NK-92 (cell line): ENCODE results near the gene ZNF800.
A peak's percentile ranks its signal among the peaks of the same experiment; 100 is the strongest.
"Not testable (repeated sequence)": the region's sequence is repeated elsewhere in the genome, so short reads cannot be mapped to it uniquely, and the experiment has no call there.

Experiments used
- DNase-seq: peaks from one replicate; lab custom pipeline; 2025; ENCODE audit not compliant: unreplicated experiment; lab: John Stamatoyannopoulos, UW

ZNF800 gene, protein sequence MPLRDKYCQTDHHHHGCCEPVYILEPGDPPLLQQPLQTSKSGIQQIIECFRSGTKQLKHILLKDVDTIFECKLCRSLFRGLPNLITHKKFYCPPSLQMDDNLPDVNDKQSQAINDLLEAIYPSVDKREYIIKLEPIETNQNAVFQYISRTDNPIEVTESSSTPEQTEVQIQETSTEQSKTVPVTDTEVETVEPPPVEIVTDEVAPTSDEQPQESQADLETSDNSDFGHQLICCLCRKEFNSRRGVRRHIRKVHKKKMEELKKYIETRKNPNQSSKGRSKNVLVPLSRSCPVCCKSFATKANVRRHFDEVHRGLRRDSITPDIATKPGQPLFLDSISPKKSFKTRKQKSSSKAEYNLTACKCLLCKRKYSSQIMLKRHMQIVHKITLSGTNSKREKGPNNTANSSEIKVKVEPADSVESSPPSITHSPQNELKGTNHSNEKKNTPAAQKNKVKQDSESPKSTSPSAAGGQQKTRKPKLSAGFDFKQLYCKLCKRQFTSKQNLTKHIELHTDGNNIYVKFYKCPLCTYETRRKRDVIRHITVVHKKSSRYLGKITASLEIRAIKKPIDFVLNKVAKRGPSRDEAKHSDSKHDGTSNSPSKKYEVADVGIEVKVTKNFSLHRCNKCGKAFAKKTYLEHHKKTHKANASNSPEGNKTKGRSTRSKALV

GRCh38 chr7:127392566-127393367, at the start of gene ZNF800:
Gene ZNF800, minus strand, starts transcription at chr7:127392708. Its CDS starts 1,151 bp downstream, at chr7:127391557.
- DNase-seq = peak; percentile 22

DNA sequence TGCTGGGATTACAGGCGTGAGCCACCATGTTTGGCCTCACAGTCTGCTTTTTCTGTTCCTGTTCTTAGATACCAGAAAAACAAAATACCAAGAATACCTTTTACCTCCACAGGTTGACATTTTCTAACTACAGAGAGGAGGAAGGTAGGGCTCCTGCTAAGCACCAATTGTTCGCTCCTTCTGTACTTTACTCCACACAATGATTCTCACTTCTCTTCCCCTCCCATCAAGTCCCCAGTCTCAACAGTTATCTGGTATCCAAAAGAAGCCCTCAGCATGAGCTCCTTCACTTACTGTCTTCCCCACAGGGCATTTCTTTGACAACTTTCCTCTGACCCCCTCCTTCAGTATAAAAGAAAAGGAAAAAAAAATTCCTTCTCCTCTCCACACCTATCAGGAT, 47.7 kb upstream of the ZNF800 start:
- no peak for DNase-seq

- DNase-seq = no peak
Observed at GRCh38 chr7:127438836-127439235, 46.3 kb upstream of the ZNF800 start.

DNA sequence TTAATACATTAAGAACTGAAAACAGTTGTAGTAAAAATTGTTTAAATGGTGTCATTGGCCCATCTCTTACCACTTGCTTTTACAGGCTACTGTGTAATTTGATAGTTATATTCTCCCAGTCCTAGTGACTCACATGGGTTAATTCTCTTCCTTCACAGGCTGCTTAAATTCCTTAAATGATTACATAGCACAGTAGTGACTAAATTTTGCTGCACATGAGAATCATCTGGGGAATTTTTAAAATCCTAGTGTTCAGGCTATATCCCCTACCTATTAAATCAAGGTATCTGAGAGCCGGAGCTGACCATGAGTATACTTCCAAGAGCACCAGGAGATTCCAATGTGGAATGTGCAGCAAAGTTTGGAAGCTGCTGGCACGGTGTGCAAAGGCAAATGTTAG, 45.3 kb upstream of the ZNF800 start:
- DNase-seq = no peak

DNA sequence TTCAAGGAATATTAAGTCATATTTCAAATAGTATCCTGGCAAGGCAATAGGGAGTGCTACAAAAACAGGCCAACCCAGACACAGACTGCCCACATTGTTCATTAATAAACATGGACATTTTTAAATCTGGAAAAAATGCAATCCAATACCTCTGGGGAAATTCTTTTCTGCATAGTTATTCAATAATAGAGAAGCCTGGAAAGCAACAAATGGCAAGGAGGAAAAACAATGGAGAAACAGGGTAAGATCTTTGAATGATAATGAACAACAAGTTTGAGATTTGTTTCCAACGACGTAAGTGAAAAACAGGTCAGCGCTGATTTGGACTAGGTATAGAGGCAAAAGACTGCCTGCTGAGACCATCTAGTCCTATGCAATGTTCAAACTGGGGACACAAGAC, 44.7 kb upstream of the ZNF800 start:
- no peak for DNase-seq

GRCh38 chr7:127429281-127429680, 36.8 kb upstream of the ZNF800 start:
- not testable (repeated sequence) for DNase-seq

GRCh38 chr7:127419196-127419595, 26.7 kb upstream of the ZNF800 start:
- no peak for DNase-seq

- no peak for DNase-seq
Observed at GRCh38 chr7:127418459-127418858, 26.0 kb upstream of the ZNF800 start.

DNA sequence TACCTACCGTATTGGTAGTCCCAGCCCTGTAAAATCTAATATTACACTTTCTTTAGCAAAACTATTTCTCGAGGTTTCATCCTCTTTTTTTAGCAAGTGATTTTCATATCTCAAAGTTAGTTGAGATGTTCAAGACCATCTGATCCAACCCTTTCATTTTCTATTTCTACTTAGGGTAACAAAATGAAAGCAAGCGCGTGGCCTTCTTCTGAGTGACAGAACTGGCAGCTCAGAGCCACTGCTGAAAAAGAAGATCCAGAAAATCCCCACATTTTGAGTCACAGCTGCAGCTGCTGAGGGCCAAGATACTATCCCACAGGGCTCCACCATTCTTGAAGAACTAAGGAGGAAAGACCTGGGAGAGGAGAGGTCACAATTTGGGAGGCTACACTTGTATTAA, 24.8 kb upstream of the ZNF800 start:
- no peak for DNase-seq

- no peak for DNase-seq
Observed at GRCh38 chr7:127415060-127415742, 22.7 kb upstream of the ZNF800 start.

- no peak for DNase-seq
Observed at GRCh38 chr7:127413962-127414361, 21.5 kb upstream of the ZNF800 start.

DNA sequence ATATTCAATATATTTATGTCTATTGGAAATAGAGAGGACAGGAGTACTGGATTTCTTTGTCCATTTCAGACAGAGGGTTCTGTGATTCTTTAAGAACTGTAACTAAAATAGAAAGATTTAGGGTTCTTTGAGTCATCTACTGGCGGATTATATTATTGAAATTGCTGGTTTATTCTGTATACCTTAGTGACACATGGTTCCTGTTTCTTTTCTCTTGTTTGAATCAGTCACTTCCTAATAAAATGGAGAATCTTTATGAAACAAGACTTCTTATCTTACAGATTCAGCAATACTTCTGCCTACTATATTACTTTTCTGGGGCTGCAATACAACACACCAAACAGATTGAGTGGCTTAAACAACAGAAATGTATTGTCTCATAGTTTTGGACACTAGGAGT, 20.8 kb upstream of the ZNF800 start:
- DNase-seq = no peak

- no peak for DNase-seq
Observed at GRCh38 chr7:127411176-127411575, 18.7 kb upstream of the ZNF800 start.

DNA sequence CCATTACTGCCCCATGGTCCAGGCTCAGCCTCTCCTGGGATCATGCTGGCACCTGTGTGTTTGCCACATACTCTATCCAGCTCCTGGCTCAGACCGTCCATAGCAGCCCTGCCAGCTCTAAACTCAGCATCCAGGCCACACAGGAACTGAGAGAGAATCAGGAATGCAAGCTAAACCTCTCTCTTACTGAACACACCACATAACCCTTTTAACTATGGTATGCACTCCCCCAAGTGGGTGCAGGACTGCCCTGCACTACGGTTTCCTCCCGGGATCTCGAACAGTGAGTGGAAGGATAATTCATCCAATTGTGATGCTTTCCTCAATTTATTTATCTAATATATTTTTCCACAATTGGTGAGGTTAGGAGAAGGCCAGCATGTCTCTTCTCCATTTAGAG, 17.1 kb upstream of the ZNF800 start:
- DNase-seq = no peak

- DNase-seq = no peak
Observed at GRCh38 chr7:127404286-127405072, 12.0 kb upstream of the ZNF800 start.

DNA sequence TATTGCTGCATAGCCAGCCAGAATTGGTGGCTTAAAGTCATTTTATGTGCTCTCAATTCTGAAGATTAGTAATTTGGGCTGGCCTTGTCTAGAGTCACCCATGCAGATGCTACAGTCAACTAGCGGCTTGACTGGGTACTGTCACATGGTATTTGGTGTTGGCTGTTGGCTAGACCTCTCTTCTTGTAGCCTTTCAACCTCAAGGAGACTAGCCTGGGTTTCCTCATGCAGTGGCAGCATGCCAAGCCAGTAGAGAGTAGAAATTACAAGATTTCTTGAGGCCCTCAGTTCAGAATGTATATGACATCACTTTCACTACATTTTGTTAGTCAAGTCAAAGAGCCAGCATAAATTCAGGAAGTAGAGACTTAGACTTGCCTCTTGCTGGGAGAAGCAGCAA, 3.7 kb upstream of the ZNF800 start:
- DNase-seq = no peak

- not testable (repeated sequence) for DNase-seq
Observed at GRCh38 chr7:127395104-127395503, 2.6 kb upstream of the ZNF800 start.

- no peak for DNase-seq
Observed at GRCh38 chr7:127393368-127394058, 1.0 kb upstream of the ZNF800 start.

- no peak for DNase-seq
Observed at GRCh38 chr7:127392182-127392565, 334 bp downstream of the ZNF800 start.
